ENCODE results near the gene VIL1. TPM values are rescaled to one million over a fixed set of nuclear protein-coding genes. Genes with fewer than 3 reads are reported as not detected.

Gene VIL1
- total RNA-seq, 1 experiment from 2014 or later, result 4.2 TPM

DNA sequence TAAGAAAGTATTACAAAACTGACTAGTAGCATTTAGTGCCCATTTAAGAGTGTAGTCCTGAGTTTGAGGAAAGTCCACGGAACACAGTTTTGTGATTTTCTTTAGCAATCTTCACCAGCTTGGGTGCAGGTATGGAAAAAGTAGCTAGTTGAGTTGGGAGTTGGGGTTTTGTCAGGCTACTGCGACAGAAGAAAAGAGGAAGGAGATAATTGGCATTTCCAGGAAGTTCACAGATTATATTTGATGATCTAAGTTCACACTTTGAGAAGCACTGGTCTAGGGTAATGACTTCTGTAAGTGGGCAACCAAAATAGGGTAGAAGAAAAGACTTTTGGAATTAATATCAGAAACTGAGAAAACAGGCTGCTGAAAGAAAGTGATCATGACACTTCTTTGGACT is 52.1 kb downstream of the VIL1 start:
- Histone ChIP-seq H3K79me1 (ENCODE audit: insufficient read depth, low read depth, low read length, poor library complexity, severe bottlenecking) (no peaks in the 10 kb centered on the region), H3K4ac (ENCODE audit: low read depth, low read length) (no peak overlapping the region), H2BK15ac (ENCODE audit: low read depth, low read length) (no peak overlapping the region), H2BK20ac (ENCODE audit: low read depth, low read length, poor library complexity, severe bottlenecking) (no peak overlapping the region), H2BK5ac (ENCODE audit: insufficient read length, low read length) (no peak overlapping the region), H2AFZ (ENCODE audit: low read length) (no peak overlapping the region), H3K79me2 (ENCODE audit: insufficient read depth, low read length) (no peaks in the 10 kb centered on the region), H4K20me1 (ENCODE audit: control insufficient read depth, insufficient read depth, insufficient read length) (no peaks in the 10 kb centered on the region), H3K56ac (ENCODE audit: insufficient read length, low read depth, low read length) (no peak overlapping the region), H3K27me3 (ENCODE audit: insufficient read depth, low read length) (no peaks in the 10 kb centered on the region), H3K27ac (ENCODE audit: insufficient read length, low read depth, low read length) (no peak overlapping the region), H2BK12ac (ENCODE audit: insufficient read length, low read depth, low read length) (no peak overlapping the region), H4K5ac (ENCODE audit: insufficient read length, low read depth, low read length) (no peak overlapping the region), H3T11ph (ENCODE audit: low read length) (no peak overlapping the region), H3K14ac (ENCODE audit: insufficient read depth, low read length) (no peak overlapping the region), H3K23me2 (ENCODE audit: insufficient read length, low read depth, low read length, poor library complexity, severe bottlenecking) (no peaks in the 10 kb centered on the region), H4K91ac (ENCODE audit: insufficient read length, low read depth, low read length) (no peak overlapping the region), H3K18ac (ENCODE audit: insufficient read length, low read depth, low read length) (no peak overlapping the region), H2BK120ac (ENCODE audit: low read depth, low read length, poor library complexity, severe bottlenecking) (no peak overlapping the region), H4K8ac (replicated peaks; ENCODE audit: insufficient read length, low read depth, low read length) (no peak overlapping the region), H3K9ac (ENCODE audit: extremely low read depth, insufficient read length, low read length) (no peak overlapping the region), H3K4me2 (ENCODE audit: insufficient read depth, insufficient read length, low read length) (no peak overlapping the region), H2AK5ac (ENCODE audit: insufficient read length, low read length) (no peak overlapping the region), H3K4me1 (ENCODE audit: insufficient read depth, low read length) (no peaks in the 10 kb centered on the region), H3K9me3 (ENCODE audit: control insufficient read depth, low read depth, low read length) (no peaks in the 10 kb centered on the region), H3K23ac (ENCODE audit: insufficient read length, low read depth, low read length) (no peak overlapping the region)
- Mint-ChIP-seq H3K36me3 (ENCODE audit: insufficient read depth in 1 of 3, low read depth in 3 of 3) (peaks cover 7 to 47% (median 45%) of the 10 kb centered on the region in 3 experiments; a peak in 6 of 7 replicates), H3K4me1 (no peaks in the 10 kb centered on the region), H3K9me3 (no peaks in the 10 kb centered on the region), H3K4me3 (no peak overlapping the region), H3K27ac (no peak overlapping the region), H3K27me3 (ENCODE audit: low read depth) (no peaks in the 10 kb centered on the region)
- WGBS (ENCODE audit: extremely low coverage, insufficient read length, low lambda C conversion rate), result no CpG with 5 or more reads among the region's 2 CpGs
- no peak for DNase-seq
- TF ChIP-seq, protein P1, sequence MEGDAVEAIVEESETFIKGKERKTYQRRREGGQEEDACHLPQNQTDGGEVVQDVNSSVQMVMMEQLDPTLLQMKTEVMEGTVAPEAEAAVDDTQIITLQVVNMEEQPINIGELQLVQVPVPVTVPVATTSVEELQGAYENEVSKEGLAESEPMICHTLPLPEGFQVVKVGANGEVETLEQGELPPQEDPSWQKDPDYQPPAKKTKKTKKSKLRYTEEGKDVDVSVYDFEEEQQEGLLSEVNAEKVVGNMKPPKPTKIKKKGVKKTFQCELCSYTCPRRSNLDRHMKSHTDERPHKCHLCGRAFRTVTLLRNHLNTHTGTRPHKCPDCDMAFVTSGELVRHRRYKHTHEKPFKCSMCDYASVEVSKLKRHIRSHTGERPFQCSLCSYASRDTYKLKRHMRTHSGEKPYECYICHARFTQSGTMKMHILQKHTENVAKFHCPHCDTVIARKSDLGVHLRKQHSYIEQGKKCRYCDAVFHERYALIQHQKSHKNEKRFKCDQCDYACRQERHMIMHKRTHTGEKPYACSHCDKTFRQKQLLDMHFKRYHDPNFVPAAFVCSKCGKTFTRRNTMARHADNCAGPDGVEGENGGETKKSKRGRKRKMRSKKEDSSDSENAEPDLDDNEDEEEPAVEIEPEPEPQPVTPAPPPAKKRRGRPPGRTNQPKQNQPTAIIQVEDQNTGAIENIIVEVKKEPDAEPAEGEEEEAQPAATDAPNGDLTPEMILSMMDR (conservative IDR thresholded peaks at IDR 0.05), result no peak

All from H9 (cell line).